Calu3 (cell line): ENCODE results near the gene CHRNB1. TPM values are rescaled to one million over a fixed set of nuclear protein-coding genes. Genes with fewer than 3 reads are reported as not detected.
"Not testable (repeated sequence)": the region's sequence is repeated elsewhere in the genome, so short reads cannot be mapped to it uniquely, and the experiment has no call there.

Experiments used
- BruUV-seq: library from RNA; stranded (reverse); fragments of 400-500 nt; replicated peaks from 2 replicates; lab custom pipeline; 2021; lab: Mats Ljungman, UMichigan
- CTCF ChIA-PET: fragments of 300-600 bp; sonication (Branson Sonifier 250); formaldehyde crosslinking; loops from one replicate; lab custom pipeline; 2022; ENCODE audit warnings: antibody characterized with exemption; lab: Charles Lee
- DNase-seq: peaks from one replicate; pipeline ENCODE4 v3.0.0; 2022
- H3K27ac Mint-ChIP-seq: one replicate; pipeline ENCODE4 v1.8.0; 2022; ENCODE audit warnings: mixed read lengths; ENCODE audit not compliant: unreplicated experiment
- H3K27me3 Mint-ChIP-seq: one replicate; pipeline ENCODE4 v1.8.0; 2022; ENCODE audit warnings: mixed read lengths; ENCODE audit not compliant: unreplicated experiment
- H3K36me3 Mint-ChIP-seq: one replicate; pipeline ENCODE4 v1.8.0; 2022; ENCODE audit warnings: mild to moderate bottlenecking, moderate library complexity, mixed read lengths; ENCODE audit not compliant: insufficient read depth, unreplicated experiment
- H3K4me1 Mint-ChIP-seq: one replicate; pipeline ENCODE4 v1.8.0; 2022; ENCODE audit warnings: mild to moderate bottlenecking, low read depth, mixed read lengths; ENCODE audit not compliant: unreplicated experiment
- H3K4me3 Mint-ChIP-seq: one replicate; pipeline ENCODE4 v1.8.0; 2022; ENCODE audit warnings: mild to moderate bottlenecking, low read depth, moderate library complexity, mixed read lengths; ENCODE audit not compliant: unreplicated experiment
- H3K9me3 Mint-ChIP-seq: one replicate; pipeline ENCODE4 v1.8.0; 2022; ENCODE audit warnings: low read depth, mixed read lengths; ENCODE audit not compliant: unreplicated experiment
- intact Hi-C: fragments of 100-400 bp; cut with micrococcal nuclease; formaldehyde crosslinking; loops from one replicate; pipeline ENCODE4 v1.10.0; 2022; ENCODE audit not compliant: unreplicated experiment
- total RNA-seq: library from RNA; stranded (reverse); gene quantifications from 2 replicates; pipeline ENCODE4 v1.2.3, GENCODE V29; 2022
- TF ChIP-seq, protein P1 (sequence below): fragments of 200-600 bp; IDR thresholded peaks from one replicate; pipeline ENCODE4 v1.8.0; 2022; ENCODE audit warnings: antibody characterized with exemption; ENCODE audit not compliant: unreplicated experiment

CHRNB1 gene
- total RNA-seq, 1 experiment from 2014 or later = 2.4 TPM

DNA sequence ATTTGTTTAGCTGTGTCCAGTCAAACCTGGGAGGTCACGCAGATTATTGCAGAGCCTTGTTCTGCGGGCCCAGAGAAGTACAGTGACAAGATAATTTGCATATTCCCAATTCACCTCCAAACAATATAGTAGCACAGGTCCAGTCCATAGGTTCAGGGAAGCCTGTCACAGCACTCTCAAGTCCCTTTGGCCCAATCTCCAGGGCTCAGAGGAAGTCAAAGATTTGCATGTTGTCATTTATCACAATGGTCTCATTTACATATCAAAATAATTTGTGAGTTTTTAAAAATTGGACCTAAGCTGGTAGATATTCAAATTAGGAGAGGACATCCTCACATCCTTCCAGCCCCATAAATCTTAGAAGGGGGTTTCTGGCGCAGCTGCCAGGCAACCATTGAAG is 22.6 kb downstream of the CHRNB1 start:
- no TSS peak for BruUV-seq

DNA sequence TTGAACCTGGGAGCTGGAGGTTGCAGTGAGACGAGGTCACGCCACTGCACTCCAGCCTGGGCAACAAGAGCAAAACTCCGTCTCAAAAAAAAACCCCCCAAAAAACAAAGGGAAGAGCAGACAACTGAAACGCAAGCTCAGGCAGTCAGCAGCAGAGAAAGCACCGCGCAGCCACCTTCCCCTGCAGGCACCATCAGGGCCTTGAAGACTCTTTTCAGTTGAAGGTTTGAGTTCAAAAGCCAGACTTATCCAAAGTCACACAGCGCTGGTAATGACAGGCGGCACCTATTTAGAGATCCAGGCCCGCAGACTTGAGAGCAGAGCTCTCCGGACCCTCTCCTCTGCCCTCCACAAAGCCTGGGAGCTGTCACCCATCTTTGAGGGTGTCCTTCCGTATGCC is 23.4 kb downstream of the CHRNB1 start:
- H3K4me3 Mint-ChIP-seq = no peak overlapping the region
- CTCF ChIA-PET = no interaction called here
- intact Hi-C loops = no loop called here
- H3K27me3 Mint-ChIP-seq = no peaks in the 10 kb centered on the region
- no peaks in the 10 kb centered on the region for H3K4me1 Mint-ChIP-seq
- DNase-seq = no peak
- H3K36me3 Mint-ChIP-seq = peaks cover 15% of the 10 kb centered on the region
- no TSS peak for BruUV-seq
- TF ChIP-seq, protein P1, sequence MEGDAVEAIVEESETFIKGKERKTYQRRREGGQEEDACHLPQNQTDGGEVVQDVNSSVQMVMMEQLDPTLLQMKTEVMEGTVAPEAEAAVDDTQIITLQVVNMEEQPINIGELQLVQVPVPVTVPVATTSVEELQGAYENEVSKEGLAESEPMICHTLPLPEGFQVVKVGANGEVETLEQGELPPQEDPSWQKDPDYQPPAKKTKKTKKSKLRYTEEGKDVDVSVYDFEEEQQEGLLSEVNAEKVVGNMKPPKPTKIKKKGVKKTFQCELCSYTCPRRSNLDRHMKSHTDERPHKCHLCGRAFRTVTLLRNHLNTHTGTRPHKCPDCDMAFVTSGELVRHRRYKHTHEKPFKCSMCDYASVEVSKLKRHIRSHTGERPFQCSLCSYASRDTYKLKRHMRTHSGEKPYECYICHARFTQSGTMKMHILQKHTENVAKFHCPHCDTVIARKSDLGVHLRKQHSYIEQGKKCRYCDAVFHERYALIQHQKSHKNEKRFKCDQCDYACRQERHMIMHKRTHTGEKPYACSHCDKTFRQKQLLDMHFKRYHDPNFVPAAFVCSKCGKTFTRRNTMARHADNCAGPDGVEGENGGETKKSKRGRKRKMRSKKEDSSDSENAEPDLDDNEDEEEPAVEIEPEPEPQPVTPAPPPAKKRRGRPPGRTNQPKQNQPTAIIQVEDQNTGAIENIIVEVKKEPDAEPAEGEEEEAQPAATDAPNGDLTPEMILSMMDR = no peak
- no peak overlapping the region for H3K27ac Mint-ChIP-seq
- no peaks in the 10 kb centered on the region for H3K9me3 Mint-ChIP-seq

More for the DNA sequence above, 22.6 kb downstream of the CHRNB1 start:
- intact Hi-C loops = no loop called here
- CTCF ChIA-PET = no interaction called here
- Mint-ChIP-seq H3K4me3 (no peak overlapping the region), H3K27me3 (no peaks in the 10 kb centered on the region), H3K4me1 (no peaks in the 10 kb centered on the region), H3K36me3 (peaks cover 15% of the 10 kb centered on the region), H3K27ac (no peak overlapping the region), H3K9me3 (no peaks in the 10 kb centered on the region)
- no peak for DNase-seq
- TF ChIP-seq, protein P1 = no peak

DNA sequence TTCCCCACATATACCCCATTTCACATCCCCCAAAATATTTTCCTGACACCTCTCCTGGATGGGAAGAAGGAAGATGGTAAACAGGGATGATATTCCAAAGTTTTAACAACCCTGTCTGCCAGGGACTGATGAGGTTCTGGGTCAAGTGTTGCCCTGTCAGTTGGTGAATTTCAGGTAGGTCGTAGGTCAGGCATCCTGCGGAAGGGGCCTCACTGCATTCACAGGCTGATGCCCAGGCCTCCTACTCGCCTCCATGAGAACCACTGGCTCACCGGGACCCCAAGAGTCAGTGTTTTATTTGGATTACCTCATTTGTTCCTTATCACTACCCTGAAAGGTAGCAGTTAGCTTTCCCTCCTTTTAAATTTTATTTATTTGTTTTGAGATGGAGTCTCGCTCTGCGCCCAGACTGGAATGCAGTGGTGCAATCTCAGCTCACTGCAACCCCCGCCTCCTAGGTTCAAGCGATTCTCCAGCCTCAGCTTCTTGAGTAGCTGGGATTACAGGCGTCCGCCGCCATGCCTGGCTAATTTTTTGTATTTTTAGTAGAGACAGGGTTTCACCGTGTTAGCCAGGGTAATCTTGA is 24.0 kb downstream of the CHRNB1 start:
- Mint-ChIP-seq H3K4me1 (no peaks in the 10 kb centered on the region), H3K27me3 (no peaks in the 10 kb centered on the region), H3K9me3 (no peaks in the 10 kb centered on the region), H3K36me3 (peaks cover 15% of the 10 kb centered on the region), H3K27ac (no peak overlapping the region), H3K4me3 (no peak overlapping the region)
- intact Hi-C loops = no loop called here
- no TSS peak for BruUV-seq
- no peak for DNase-seq
- CTCF ChIA-PET = no interaction called here
- TF ChIP-seq, protein P1 = no peak

DNA sequence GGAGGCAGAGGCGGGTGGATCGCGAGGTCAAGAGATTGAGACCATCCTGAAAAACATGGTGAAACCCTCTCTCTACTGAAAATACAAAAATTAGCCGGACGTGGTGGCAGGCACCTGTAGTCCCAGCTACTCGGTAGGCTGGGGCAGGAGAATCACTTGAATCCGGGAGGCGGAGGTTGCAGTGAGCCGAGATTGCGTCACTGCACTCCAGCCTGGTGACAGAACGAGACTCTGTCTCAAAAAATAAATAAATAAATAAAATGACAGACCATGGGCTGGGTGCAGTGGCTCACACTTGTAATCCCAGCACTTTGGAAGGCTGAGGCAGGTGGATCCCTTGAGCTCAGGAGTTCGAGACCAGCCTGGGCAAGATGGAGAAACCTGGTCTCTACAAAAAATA is 25.0 kb downstream of the CHRNB1 start:
- CTCF ChIA-PET, H3K4me1 Mint-ChIP-seq, DNase-seq, H3K27ac Mint-ChIP-seq, H3K4me3 Mint-ChIP-seq, H3K9me3 Mint-ChIP-seq, intact Hi-C loops, H3K27me3 Mint-ChIP-seq, BruUV-seq: not testable (repeated sequence)
- H3K36me3 Mint-ChIP-seq = peaks cover 15% of the 10 kb centered on the region

DNA sequence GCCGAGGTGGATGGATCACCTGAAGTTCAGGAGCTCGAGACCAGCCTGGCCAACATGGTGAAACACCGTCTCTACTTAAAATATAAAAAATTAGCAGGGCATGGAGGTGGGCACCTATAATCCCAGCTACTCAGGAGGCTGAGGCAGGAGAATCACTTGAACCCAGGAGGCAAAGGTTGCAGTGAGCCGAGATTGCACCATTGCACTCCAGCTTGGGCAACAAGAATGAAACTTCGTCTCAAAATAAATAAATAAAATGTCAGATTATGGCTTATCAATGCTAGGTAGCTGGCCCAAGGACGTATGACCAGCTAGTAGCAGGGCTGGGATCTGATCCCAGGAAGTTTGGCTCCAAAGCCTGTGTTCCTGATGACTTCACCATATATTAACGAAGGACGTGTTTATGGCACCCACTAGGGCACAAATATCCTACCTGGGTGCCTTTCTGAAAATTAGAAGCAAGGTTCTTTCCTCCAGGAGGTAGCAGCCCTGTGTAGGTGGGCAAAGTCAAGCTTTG is 25.7 kb downstream of the CHRNB1 start:
- H3K27ac Mint-ChIP-seq, H3K4me3 Mint-ChIP-seq, H3K9me3 Mint-ChIP-seq, BruUV-seq, CTCF ChIA-PET, intact Hi-C loops, DNase-seq, H3K27me3 Mint-ChIP-seq, H3K4me1 Mint-ChIP-seq: not testable (repeated sequence)
- H3K36me3 Mint-ChIP-seq = peaks cover 13% of the 10 kb centered on the region
